BJ (cell line): ENCODE data around the gene C5orf47. TPM values are rescaled to one million over a fixed set of nuclear protein-coding genes. Genes with fewer than 3 reads are reported as not detected.

ENCODE experiments used
- CTCF ChIA-PET: fragments of 350-600 bp; formaldehyde crosslinking; extraction: SDS; loops from one replicate; lab custom pipeline; 2021; ENCODE audit warnings: antibody characterized with exemption, inconsistent platforms; lab: Yijun Ruan, JAX
- POLR2A ChIA-PET: fragments of 300-600 bp; sonication (Branson Sonifier 250); formaldehyde crosslinking; extraction: SDS; loops from one replicate; lab custom pipeline; 2021; ENCODE audit warnings: antibody characterized with exemption; lab: Charles Lee
- DNase-seq: peaks from one replicate; pipeline ENCODE4 v3.0.0-alpha.2; 2011; ENCODE audit warnings: low read depth
- H3K27me3 ChIP-seq: 2 replicates; pipeline ENCODE4 v1.6.0; 2011; ENCODE audit warnings: low read length; ENCODE audit not compliant: control insufficient read depth, insufficient read depth
- H3K36me3 ChIP-seq: 2 replicates; pipeline ENCODE4 v1.5.1; 2011; ENCODE audit warnings: low read length; ENCODE audit not compliant: control insufficient read depth, insufficient read depth
- H3K4me3 ChIP-seq: 2 replicates; pipeline ENCODE4 v1.5.1; 2011; ENCODE audit warnings: low read depth, mild to moderate bottlenecking, control low read depth, low read length
- polyA plus RNA-seq: library from polyadenylated mRNA; depleted of rRNA; stranded (reverse); fragments of >200 nt; gene quantifications from 2 replicates; pipeline ENCODE4 v1.2.3, GENCODE V29; 2011
- TF ChIP-seq, protein P1 (sequence below): IDR thresholded peaks from 2 replicates; pipeline ENCODE4 v1.5.1; 2011; ENCODE audit warnings: low read depth, mild to moderate bottlenecking, control low read depth, inconsistent platforms, low read length, moderate library complexity; ENCODE audit not compliant: insufficient read depth

C5orf47 gene
- polyA plus RNA-seq, 1 experiment = not detected

DNA sequence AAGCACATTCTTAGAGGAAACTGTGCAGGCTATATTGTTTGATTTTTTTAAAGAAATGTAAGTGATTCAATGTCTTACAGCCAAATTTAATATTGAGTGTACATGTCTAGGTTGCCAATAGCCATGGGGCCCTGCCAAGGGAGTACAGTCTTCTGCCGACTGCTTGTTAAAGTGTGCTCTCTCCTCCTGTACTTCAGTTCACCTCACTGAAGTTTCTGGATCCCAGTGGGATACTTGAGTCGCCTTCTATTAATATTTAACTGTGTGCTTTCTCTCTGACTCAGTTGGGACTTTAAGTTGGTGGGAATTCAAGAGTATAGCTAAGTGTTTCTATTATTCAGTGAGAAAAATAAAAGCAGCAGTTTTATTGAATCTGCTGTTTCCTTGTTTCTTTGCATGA is 44.5 kb upstream of the C5orf47 start:
- ChIA-PET POLR2A (no interaction called here), CTCF (interaction anchor here (0.6 kb wide), 1 partner anchor 653 kb away, joined by 3 read pairs; no protein-coding TSS in a partner anchor)
- TF ChIP-seq, protein P1, sequence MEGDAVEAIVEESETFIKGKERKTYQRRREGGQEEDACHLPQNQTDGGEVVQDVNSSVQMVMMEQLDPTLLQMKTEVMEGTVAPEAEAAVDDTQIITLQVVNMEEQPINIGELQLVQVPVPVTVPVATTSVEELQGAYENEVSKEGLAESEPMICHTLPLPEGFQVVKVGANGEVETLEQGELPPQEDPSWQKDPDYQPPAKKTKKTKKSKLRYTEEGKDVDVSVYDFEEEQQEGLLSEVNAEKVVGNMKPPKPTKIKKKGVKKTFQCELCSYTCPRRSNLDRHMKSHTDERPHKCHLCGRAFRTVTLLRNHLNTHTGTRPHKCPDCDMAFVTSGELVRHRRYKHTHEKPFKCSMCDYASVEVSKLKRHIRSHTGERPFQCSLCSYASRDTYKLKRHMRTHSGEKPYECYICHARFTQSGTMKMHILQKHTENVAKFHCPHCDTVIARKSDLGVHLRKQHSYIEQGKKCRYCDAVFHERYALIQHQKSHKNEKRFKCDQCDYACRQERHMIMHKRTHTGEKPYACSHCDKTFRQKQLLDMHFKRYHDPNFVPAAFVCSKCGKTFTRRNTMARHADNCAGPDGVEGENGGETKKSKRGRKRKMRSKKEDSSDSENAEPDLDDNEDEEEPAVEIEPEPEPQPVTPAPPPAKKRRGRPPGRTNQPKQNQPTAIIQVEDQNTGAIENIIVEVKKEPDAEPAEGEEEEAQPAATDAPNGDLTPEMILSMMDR = no peak
- H3K27me3 ChIP-seq = no peaks in the 10 kb centered on the region
- no peak overlapping the region for H3K4me3 ChIP-seq
- DNase-seq = no peak
- H3K36me3 ChIP-seq = peaks cover 4% of the 10 kb centered on the region; the same call in 1 of the 2 replicates

DNA sequence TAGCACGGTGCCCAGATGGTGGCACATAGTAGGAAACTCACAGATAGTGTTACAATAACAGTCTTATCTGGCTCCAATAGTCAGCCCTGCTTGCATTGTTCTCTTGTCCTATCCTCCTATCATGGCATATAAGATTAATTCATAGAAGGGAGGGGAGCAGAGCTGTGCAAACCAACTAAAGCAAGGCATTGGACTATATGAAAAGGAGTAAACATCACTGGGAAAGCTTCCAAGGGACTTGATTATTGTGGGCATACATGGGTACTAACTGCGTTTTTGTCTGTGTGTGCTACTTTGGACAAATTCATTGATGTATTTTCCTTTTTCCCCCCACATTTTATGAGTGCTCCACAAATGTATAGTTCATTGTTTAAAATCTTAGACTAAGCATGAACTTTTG is 43.8 kb upstream of the C5orf47 start:
- ChIA-PET CTCF (interaction anchor here (0.7 kb wide), 1 partner anchor 367 kb away, joined by 3 read pairs; no protein-coding TSS in a partner anchor), POLR2A (no interaction called here)

DNA sequence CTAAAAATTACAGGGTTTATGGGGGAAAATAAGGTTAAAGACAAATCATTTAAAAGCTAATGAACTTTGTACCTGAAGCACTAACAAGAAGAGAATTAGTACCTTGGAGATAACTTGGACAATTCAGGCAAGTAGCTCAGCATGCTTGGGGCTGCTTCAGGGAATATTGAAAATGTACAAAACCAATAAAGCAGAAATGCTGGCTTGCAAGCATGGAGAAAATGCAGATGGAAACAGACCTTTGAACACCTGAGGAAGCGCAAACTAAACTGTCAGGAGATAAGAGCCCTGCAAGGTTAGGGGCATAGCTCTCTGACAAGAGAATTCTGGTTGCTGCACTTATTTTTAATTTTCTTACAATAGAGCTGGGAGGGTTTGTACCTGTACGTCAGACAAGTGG is 42.6 kb upstream of the C5orf47 start:
- no peak overlapping the region for H3K4me3 ChIP-seq
- no peaks in the 10 kb centered on the region for H3K27me3 ChIP-seq
- TF ChIP-seq, protein P1 = no peak
- no peak for DNase-seq
- ChIA-PET CTCF (interaction anchor here (1.0 kb wide), 1 partner anchor 27 kb away, joined by 3 read pairs; no protein-coding TSS in a partner anchor), POLR2A (no interaction called here)
- H3K36me3 ChIP-seq = peaks cover 7% of the 10 kb centered on the region; the same call in 1 of the 2 replicates

More for the DNA sequence above, 43.8 kb upstream of the C5orf47 start:
- DNase-seq = no peak
- Histone ChIP-seq H3K36me3 (peaks cover 4% of the 10 kb centered on the region; the same call in 1 of the 2 replicates), H3K27me3 (no peaks in the 10 kb centered on the region), H3K4me3 (no peak overlapping the region)
- TF ChIP-seq, protein P1 = no peak

DNA sequence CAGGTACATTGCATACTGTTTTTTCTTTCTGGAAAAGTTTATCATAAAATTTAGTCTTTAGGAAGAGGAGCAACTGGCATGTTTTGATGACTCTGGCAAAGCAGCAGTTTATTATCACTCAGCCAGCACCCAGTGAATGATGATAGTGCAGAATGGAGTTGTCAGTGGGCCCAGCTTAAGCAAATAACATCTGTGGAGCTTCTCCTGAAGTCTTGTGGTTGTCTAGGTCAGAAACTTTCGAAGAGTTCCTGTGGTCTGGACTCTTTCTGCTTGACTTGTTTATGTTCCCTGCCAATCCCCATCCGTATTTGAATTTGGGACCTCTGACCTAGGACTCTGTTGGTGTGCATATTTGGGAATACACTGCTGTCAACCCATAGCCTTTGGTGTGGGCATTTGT is 38.1 kb upstream of the C5orf47 start:
- no peak overlapping the region for H3K4me3 ChIP-seq
- POLR2A ChIA-PET = interaction anchor here (0.6 kb wide), 1 partner anchor 59 kb away, joined by 4 read pairs; no protein-coding TSS in a partner anchor
- H3K27me3 ChIP-seq = no peaks in the 10 kb centered on the region
- H3K36me3 ChIP-seq = peaks cover 7% of the 10 kb centered on the region; the same call in 1 of the 2 replicates
- CTCF ChIA-PET = interaction anchor here (1.5 kb wide), 1 partner anchor 13 kb away, joined by 3 read pairs; no protein-coding TSS in a partner anchor
- TF ChIP-seq, protein P1 = no peak
- DNase-seq = no peak

DNA sequence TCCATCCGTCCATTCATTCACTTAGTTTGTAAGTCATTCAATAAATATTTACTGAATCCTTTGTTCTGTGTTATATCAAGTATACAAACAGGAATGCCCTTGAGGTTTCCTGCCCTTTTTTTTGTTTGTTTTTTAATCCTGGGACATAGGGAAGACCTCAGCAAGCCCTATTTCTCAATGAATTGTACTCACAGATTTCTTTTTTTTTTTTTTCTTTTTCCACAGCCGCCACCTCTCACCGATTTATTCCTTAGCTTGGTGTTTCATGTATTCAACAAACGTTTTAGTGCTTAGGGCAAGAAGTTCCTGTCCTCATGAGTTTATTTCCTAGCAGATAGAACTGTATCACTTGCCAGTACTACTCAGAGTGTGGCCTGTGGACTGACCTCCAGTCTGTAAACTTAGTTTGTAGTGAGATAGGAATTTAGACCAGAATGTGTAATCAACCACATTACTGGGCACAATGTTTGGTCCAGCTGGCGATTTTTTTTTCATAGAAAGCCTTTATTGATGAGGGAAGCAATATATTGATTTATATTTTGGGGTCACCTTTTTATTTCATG is 35.4 kb upstream of the C5orf47 start:
- Histone ChIP-seq H3K27me3 (no peaks in the 10 kb centered on the region), H3K4me3 (no peak overlapping the region), H3K36me3 (peaks cover 7% of the 10 kb centered on the region)
- TF ChIP-seq, protein P1 = no peak
- ChIA-PET POLR2A (no interaction called here), CTCF (no interaction called here)
- DNase-seq = no peak
